Mesenchymal stem cell (in vitro differentiated cells and primary cell): ENCODE results near the gene CRB2.
A peak's percentile ranks its signal among the peaks of the same experiment; 100 is the strongest.

Experiments used
- DNase-seq: peaks from one replicate; pipeline ENCODE4 v3.0.0-alpha.2; 2013
- H2AFZ ChIP-seq: one replicate; pipeline ENCODE4 v1.6.1; 2013; ENCODE audit warnings: low read depth, mild to moderate bottlenecking, control low read depth, inconsistent platforms, low read length, moderate library complexity
- H2AK5ac ChIP-seq: 2 replicates; pipeline ENCODE4 v1.6.1; 2013; ENCODE audit warnings: low read length, moderate library complexity, mild to moderate bottlenecking, inconsistent platforms; ENCODE audit not compliant: severe bottlenecking
- H2BK120ac ChIP-seq: one replicate; pipeline ENCODE4 v1.6.1; 2013; ENCODE audit warnings: low read depth, mild to moderate bottlenecking, inconsistent platforms, low read length, moderate library complexity
- H2BK12ac ChIP-seq, 2 experiments: one replicate each; pipeline ENCODE4 v1.6.1; 2013; ENCODE audit warnings: inconsistent platforms in 2 of 2, low read length in 2 of 2, mild to moderate bottlenecking in 2 of 2, moderate library complexity in 2 of 2, control low read depth in 1 of 2
- H2BK15ac ChIP-seq: one replicate; pipeline ENCODE4 v1.6.1; 2013; ENCODE audit warnings: mild to moderate bottlenecking, low read depth, inconsistent platforms; ENCODE audit not compliant: poor library complexity, severe bottlenecking
- H2BK5ac ChIP-seq: 2 replicates; pipeline ENCODE4 v1.6.1; 2013; ENCODE audit warnings: low read depth, mild to moderate bottlenecking, low read length, control low read depth, inconsistent platforms; ENCODE audit not compliant: poor library complexity, severe bottlenecking
- H3K14ac ChIP-seq, 2 experiments: one replicate each; pipeline ENCODE4 v1.6.1; 2013; ENCODE audit warnings: inconsistent platforms in 2 of 2, low read length in 2 of 2, control low read depth in 1 of 2, mild to moderate bottlenecking in 1 of 2, moderate library complexity in 1 of 2
- H3K18ac ChIP-seq, 2 experiments: one replicate each; pipeline ENCODE4 v1.6.1; 2013; ENCODE audit warnings: inconsistent platforms in 2 of 2, low read length in 2 of 2, control low read depth in 1 of 2, low read depth in 1 of 2, mild to moderate bottlenecking in 1 of 2
- H3K23ac ChIP-seq, 2 experiments: one replicate each; pipeline ENCODE4 v1.6.1; 2013; ENCODE audit warnings: inconsistent platforms in 2 of 2, low read length in 2 of 2, mild to moderate bottlenecking in 2 of 2, moderate library complexity in 2 of 2, control low read depth in 1 of 2
- H3K27ac ChIP-seq: 2 replicates; pipeline ENCODE4 v1.5.1; 2013; ENCODE audit warnings: mild to moderate bottlenecking, moderate library complexity, low read length, control low read depth, inconsistent platforms; ENCODE audit not compliant: poor library complexity, severe bottlenecking
- H3K27me3 ChIP-seq, 2 experiments: 2 replicates each; pipeline versions ENCODE4 v1.6.1 to v1.7.0; 2013; ENCODE audit warnings: low read length in 2 of 2, mild to moderate bottlenecking in 2 of 2, moderate library complexity in 2 of 2, control low read depth in 1 of 2, inconsistent platforms in 1 of 2; ENCODE audit not compliant: control insufficient read depth in 1 of 2, insufficient read depth in 1 of 2
- H3K36me3 ChIP-seq, 2 experiments: 2 replicates each; pipeline versions ENCODE4 v1.6.1 to v1.7.0; 2013; ENCODE audit warnings: low read length in 2 of 2, control low read depth in 1 of 2, inconsistent platforms in 1 of 2, low read depth in 1 of 2, mild to moderate bottlenecking in 1 of 2; ENCODE audit not compliant: insufficient read depth in 2 of 2, control insufficient read depth in 1 of 2
- H3K4ac ChIP-seq, 2 experiments: one replicate each; pipeline ENCODE4 v1.6.1; 2013; ENCODE audit warnings: inconsistent platforms in 2 of 2, low read length in 2 of 2, mild to moderate bottlenecking in 2 of 2, moderate library complexity in 2 of 2, control low read depth in 1 of 2, low read depth in 1 of 2
- H3K4me1 ChIP-seq: 2 replicates; pipeline ENCODE4 v1.6.1; 2013; ENCODE audit warnings: low read depth, low read length, control low read depth; ENCODE audit not compliant: control insufficient read depth, insufficient read depth
- H3K4me2 ChIP-seq: 2 replicates; pipeline ENCODE4 v1.6.1; 2013; ENCODE audit warnings: low read length, mild to moderate bottlenecking, inconsistent platforms; ENCODE audit not compliant: poor library complexity, severe bottlenecking
- H3K4me3 ChIP-seq, 2 experiments: 2 replicates each; pipeline versions ENCODE4 v1.5.1 to v1.7.0; 2013; ENCODE audit warnings: low read length in 2 of 2, mild to moderate bottlenecking in 2 of 2, control low read depth in 1 of 2, low read depth in 1 of 2; ENCODE audit not compliant: insufficient read depth in 1 of 2
- H3K79me1 ChIP-seq: replicated peaks from 2 replicates; pipeline ENCODE4 v1.6.1; 2013; ENCODE audit warnings: mild to moderate bottlenecking, control low read depth, low read length, inconsistent platforms; ENCODE audit not compliant: poor library complexity, severe bottlenecking
- H3K9ac ChIP-seq: 2 replicates; pipeline ENCODE4 v1.7.0; 2013; ENCODE audit warnings: mild to moderate bottlenecking, low read length, moderate library complexity
- H3K9me3 ChIP-seq: 2 replicates; pipeline ENCODE4 v1.7.0; 2013; ENCODE audit warnings: mild to moderate bottlenecking, low read length; ENCODE audit not compliant: control insufficient read depth
- H4K8ac ChIP-seq: one replicate; pipeline ENCODE4 v1.6.1; 2013; ENCODE audit warnings: inconsistent platforms, mild to moderate bottlenecking, low read length, moderate library complexity
- H4K91ac ChIP-seq: one replicate; pipeline ENCODE4 v1.6.1; 2013; ENCODE audit warnings: mild to moderate bottlenecking, low read length, inconsistent platforms
- WGBS: methylation state at CpG from one replicate; pipeline ENCODE4 v1.1.7; 2013; ENCODE audit warnings: mixed read lengths; 5-methylcytosine and 5-hydroxymethylcytosine counted together

CRB2 gene

GRCh38 chr9:123353984-123354591 is 1.9 kb upstream of the CRB2 start:
- Histone ChIP-seq H3K14ac (no peak overlapping the region), H3K27me3 (peaks cover 64 to 72% of the 10 kb centered on the region in 2 experiments), H3K27ac (no peak overlapping the region), H2BK15ac (no peak overlapping the region), H4K8ac (no peak overlapping the region), H3K9ac (no peak overlapping the region), H2BK5ac (no peak overlapping the region), H3K23ac (no peak overlapping the region), H3K4me3 (no peak overlapping the region), H3K4me2 (no peak overlapping the region), H2BK120ac (no peak overlapping the region), H4K91ac (no peak overlapping the region), H3K79me1 (no peaks in the 10 kb centered on the region), H3K18ac (no peak overlapping the region), H2AFZ (no peak overlapping the region), H3K9me3 (no peaks in the 10 kb centered on the region), H3K4ac (no peak overlapping the region), H2AK5ac (no peak overlapping the region), H3K4me1 (peaks cover 40% of the 10 kb centered on the region), H2BK12ac (no peak overlapping the region), H3K36me3 (no peaks in the 10 kb centered on the region)
- 21% methylated on average over 18 of the region's 20 CpGs for WGBS
- DNase-seq, result peak; percentile 71

GRCh38 chr9:123354806-123355508 is 1.0 kb upstream of the CRB2 start:
- no peak overlapping the region for H2BK5ac ChIP-seq
- H3K4me2 ChIP-seq, result no peak overlapping the region
- WGBS, result 44% methylated on average over 9 of the region's 9 CpGs
- H4K8ac ChIP-seq, result no peak overlapping the region
- H3K14ac ChIP-seq, result no peak overlapping the region
- H3K18ac ChIP-seq, result no peak overlapping the region
- no peaks in the 10 kb centered on the region for H3K79me1 ChIP-seq
- H2AFZ ChIP-seq, result no peak overlapping the region
- H3K9me3 ChIP-seq, result no peaks in the 10 kb centered on the region
- H3K4me1 ChIP-seq, result peaks cover 38% of the 10 kb centered on the region
- H3K36me3 ChIP-seq, result no peaks in the 10 kb centered on the region
- H3K27me3 ChIP-seq, result peaks cover 58 to 64% of the 10 kb centered on the region in 2 experiments
- peak; percentile 62 for DNase-seq
- H2BK120ac ChIP-seq, result no peak overlapping the region
- H2BK15ac ChIP-seq, result no peak overlapping the region
- H3K4me3 ChIP-seq, result no peak overlapping the region
- no peak overlapping the region for H3K23ac ChIP-seq
- no peak overlapping the region for H2BK12ac ChIP-seq
- no peak overlapping the region for H3K27ac ChIP-seq
- H3K9ac ChIP-seq, result no peak overlapping the region
- H2AK5ac ChIP-seq, result no peak overlapping the region
- no peak overlapping the region for H3K4ac ChIP-seq
- no peak overlapping the region for H4K91ac ChIP-seq

- no peak overlapping the region for H2BK5ac ChIP-seq
- H4K91ac ChIP-seq, result peak overlapping the region; percentile 7
- no peak overlapping the region for H3K18ac ChIP-seq
- H3K36me3 ChIP-seq, result no peaks in the 10 kb centered on the region
- peak overlapping the region in 1 of 2 experiments; percentile 5 for H2BK12ac ChIP-seq
- H3K4ac ChIP-seq, result no peak overlapping the region
- H2AK5ac ChIP-seq, result no peak overlapping the region
- H3K23ac ChIP-seq, result no peak overlapping the region
- H4K8ac ChIP-seq, result no peak overlapping the region
- no peak overlapping the region for H2BK15ac ChIP-seq
- no peaks in the 10 kb centered on the region for H3K79me1 ChIP-seq
- H3K9me3 ChIP-seq, result no peaks in the 10 kb centered on the region
- H3K9ac ChIP-seq, result no peak overlapping the region
- H3K14ac ChIP-seq, result peak overlapping the region in 1 of 2 experiments; percentile 15
- no peak for DNase-seq
- H3K4me1 ChIP-seq, result peaks cover 51% of the 10 kb centered on the region
- no peak overlapping the region for H3K4me3 ChIP-seq
- no peak overlapping the region for H2AFZ ChIP-seq
- peaks cover 44 to 56% of the 10 kb centered on the region in 2 experiments for H3K27me3 ChIP-seq
- no peak overlapping the region for H3K27ac ChIP-seq
- 37% methylated on average over 18 of the region's 19 CpGs for WGBS
- H3K4me2 ChIP-seq, result no peak overlapping the region
- no peak overlapping the region for H2BK120ac ChIP-seq
These were observed 1.1 kb downstream of the CRB2 start for GRCh38 chr9:123356851-123357742.

- no peak overlapping the region for H3K23ac ChIP-seq
- H4K8ac ChIP-seq, result no peak overlapping the region
- no peaks in the 10 kb centered on the region for H3K79me1 ChIP-seq
- H3K4me1 ChIP-seq, result peaks cover 51% of the 10 kb centered on the region
- no peak overlapping the region for H2BK5ac ChIP-seq
- no peak overlapping the region for H3K4me3 ChIP-seq
- H2BK15ac ChIP-seq, result no peak overlapping the region
- H3K9ac ChIP-seq, result no peak overlapping the region
- H3K27ac ChIP-seq, result no peak overlapping the region
- DNase-seq, result no peak
- H2BK12ac ChIP-seq, result no peak overlapping the region
- WGBS, result 93% methylated on average over 2 of the region's 2 CpGs
- no peaks in the 10 kb centered on the region for H3K9me3 ChIP-seq
- no peak overlapping the region for H2AK5ac ChIP-seq
- peak overlapping the region in 1 of 2 experiments; percentile 15 for H3K14ac ChIP-seq
- H3K4ac ChIP-seq, result no peak overlapping the region
- no peak overlapping the region for H2BK120ac ChIP-seq
- peak overlapping the region; percentile 0 for H4K91ac ChIP-seq
- no peak overlapping the region for H2AFZ ChIP-seq
- no peak overlapping the region for H3K18ac ChIP-seq
- peaks cover 41 to 54% of the 10 kb centered on the region in 2 experiments for H3K27me3 ChIP-seq
- no peaks in the 10 kb centered on the region for H3K36me3 ChIP-seq
- H3K4me2 ChIP-seq, result no peak overlapping the region
These were observed 1.7 kb downstream of the CRB2 start for GRCh38 chr9:123357743-123358059.
